SK-N-SH (cell line): ENCODE measurements around the gene STX11.

Source experiments
- ELF1 ChIP-seq: IDR thresholded peaks from 2 replicates; pipeline ENCODE4 v1.4.0; 2012
- EZH2phosphoT487 ChIP-seq: fragments of 200-600 bp; sonication (generic); IDR thresholded peaks from 2 replicates; pipeline ENCODE4 v1.6.1; 2017; ENCODE audit warnings: low read depth, mixed run types, mild to moderate bottlenecking, antibody characterized with exemption, moderate library complexity, borderline replicate concordance
- GATA2 ChIP-seq: sonication (generic); formaldehyde crosslinking; IDR thresholded peaks from 2 replicates; pipeline ENCODE4 v1.5.0; 2020; ENCODE audit warnings: mild to moderate bottlenecking, missing genetic modification reagents
- TF ChIP-seq, protein P1 (sequence below): IDR thresholded peaks from 2 replicates; pipeline ENCODE4 v1.4.0; 2012; ENCODE audit warnings: low read depth, borderline replicate concordance

DNA sequence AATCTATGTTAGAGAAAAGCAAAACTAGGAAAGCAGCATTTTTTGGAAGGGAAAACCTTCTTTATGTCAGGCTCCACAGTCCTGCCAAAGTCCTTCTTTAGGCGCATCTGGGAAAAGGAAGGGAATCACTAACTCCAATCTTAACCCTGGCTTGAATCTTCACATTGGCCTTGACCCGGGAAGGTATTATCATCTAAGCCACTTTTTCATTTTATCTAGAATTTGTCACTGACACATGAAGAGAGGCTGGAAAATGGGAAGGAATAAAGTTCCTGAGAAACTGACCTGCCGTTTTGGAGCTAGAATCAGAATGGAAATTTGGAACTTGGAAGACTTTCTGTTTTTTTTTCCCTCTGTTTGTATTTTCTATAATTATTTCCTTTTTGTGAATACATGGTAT, 81.4 kb downstream of the STX11 start:
- no peak for TF ChIP-seq GATA2
- TF ChIP-seq EZH2phosphoT487, result no peak
- TF ChIP-seq, protein P1, sequence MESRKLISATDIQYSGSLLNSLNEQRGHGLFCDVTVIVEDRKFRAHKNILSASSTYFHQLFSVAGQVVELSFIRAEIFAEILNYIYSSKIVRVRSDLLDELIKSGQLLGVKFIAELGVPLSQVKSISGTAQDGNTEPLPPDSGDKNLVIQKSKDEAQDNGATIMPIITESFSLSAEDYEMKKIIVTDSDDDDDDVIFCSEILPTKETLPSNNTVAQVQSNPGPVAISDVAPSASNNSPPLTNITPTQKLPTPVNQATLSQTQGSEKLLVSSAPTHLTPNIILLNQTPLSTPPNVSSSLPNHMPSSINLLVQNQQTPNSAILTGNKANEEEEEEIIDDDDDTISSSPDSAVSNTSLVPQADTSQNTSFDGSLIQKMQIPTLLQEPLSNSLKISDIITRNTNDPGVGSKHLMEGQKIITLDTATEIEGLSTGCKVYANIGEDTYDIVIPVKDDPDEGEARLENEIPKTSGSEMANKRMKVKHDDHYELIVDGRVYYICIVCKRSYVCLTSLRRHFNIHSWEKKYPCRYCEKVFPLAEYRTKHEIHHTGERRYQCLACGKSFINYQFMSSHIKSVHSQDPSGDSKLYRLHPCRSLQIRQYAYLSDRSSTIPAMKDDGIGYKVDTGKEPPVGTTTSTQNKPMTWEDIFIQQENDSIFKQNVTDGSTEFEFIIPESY, result no peak
- no peak for TF ChIP-seq ELF1
